Bronchial epithelial cell (primary cell): ENCODE data around the gene SPOPL. TPM values are rescaled to one million over a fixed set of nuclear protein-coding genes. Genes with fewer than 3 reads are reported as not detected.
A peak's percentile ranks its signal among the peaks of the same experiment; 100 is the strongest.

Experiments used
- DNase-seq: peaks from one replicate; pipeline ENCODE4 v3.0.0-alpha.2; 2010; ENCODE audit warnings: low read depth
- FAIRE-seq: peaks from 2 replicates; lab custom pipeline; 2011; peaks lifted over from hg19 to GRCh38; lab: Jason Lieb, UNC
- H3K27me3 ChIP-seq: 2 replicates; pipeline ENCODE4 v1.5.1; 2011; ENCODE audit warnings: low read length; ENCODE audit not compliant: control insufficient read depth, insufficient read depth
- H3K36me3 ChIP-seq: 2 replicates; pipeline ENCODE4 v1.5.1; 2011; ENCODE audit warnings: low read length; ENCODE audit not compliant: control insufficient read depth, insufficient read depth
- H3K4me3 ChIP-seq: 2 replicates; pipeline ENCODE4 v1.5.1; 2011; ENCODE audit warnings: mild to moderate bottlenecking, low read depth, low read length, control low read depth
- CTCF ChIP-seq: IDR thresholded peaks from 2 replicates; pipeline ENCODE4 v1.5.1; 2011; ENCODE audit warnings: mild to moderate bottlenecking, moderate library complexity, low read length, control low read depth, inconsistent platforms; ENCODE audit not compliant: insufficient read depth, severe bottlenecking
- total RNA-seq: library from RNA; depleted of rRNA; stranded (reverse); fragments of >200 nt; gene quantifications from 2 replicates; pipeline ENCODE4 v1.2.1, GENCODE V29; 2014

SPOPL gene
- total RNA-seq, 1 donor from 2014 or later = 34.8 TPM

DNA sequence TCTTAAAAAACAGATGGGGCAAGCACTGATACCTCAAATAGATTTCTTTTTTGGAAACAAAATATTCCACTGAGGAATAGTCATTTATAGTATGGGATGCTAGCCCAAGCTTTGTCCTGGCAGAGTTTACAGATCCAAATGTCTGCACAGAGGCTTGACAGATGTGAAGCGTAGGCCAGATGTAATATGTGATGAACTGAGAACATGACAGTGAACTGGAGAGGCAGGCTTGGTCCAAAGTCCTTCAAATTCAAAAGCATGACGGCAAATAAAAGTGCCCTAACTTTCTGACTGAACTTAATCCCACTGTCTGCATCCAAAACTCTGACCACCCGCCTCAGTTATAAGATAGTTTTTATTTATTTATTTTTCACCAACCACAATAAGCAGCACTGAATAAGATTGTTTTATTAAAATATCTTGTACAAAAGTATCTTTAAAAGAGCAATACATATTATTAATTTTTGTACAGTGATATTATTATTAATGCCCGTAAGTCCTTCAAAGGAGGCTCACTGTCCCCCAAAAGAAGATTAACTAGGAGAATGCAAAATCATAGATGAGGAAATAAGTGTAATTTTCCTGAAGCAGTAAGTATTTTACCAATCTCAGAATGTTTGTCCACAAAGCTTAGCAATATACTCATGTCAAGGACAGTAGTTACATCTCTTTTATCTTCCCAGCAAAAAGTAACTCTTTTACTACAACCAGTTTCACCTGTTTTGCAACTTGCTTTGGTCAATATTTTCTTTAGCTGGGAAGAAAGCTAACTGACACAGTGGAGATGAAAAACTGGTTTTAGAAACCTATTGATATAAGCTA lies 10.7 kb upstream of the SPOPL start:
- no peaks in the 10 kb centered on the region for H3K27me3 ChIP-seq
- DNase-seq (peak; percentile 33), FAIRE-seq (no peak)
- H3K36me3 ChIP-seq = no peaks in the 10 kb centered on the region
- TF ChIP-seq CTCF = no peak
- no peak overlapping the region for H3K4me3 ChIP-seq

DNA sequence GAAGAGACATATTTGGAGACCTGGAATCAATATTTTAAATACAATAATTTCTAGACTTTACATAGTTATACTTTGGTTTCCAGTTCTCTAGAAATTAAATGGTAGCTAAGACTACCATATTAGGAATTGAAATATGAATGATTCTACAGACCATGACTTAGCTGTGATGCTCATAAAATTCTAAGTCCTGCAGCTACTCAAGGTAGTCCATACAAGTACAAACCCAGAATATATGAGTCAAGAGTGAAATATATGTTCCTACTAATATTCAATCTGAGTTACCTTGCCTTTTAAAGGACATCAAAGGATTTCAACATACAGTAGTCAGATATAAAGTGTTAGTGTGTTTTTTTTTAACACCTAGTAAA lies 10.1 kb upstream of the SPOPL start:
- no peak for FAIRE-seq
- TF ChIP-seq CTCF = no peak
- no peaks in the 10 kb centered on the region for H3K27me3 ChIP-seq
- H3K36me3 ChIP-seq = no peaks in the 10 kb centered on the region
- H3K4me3 ChIP-seq = no peak overlapping the region
- DNase-seq = no peak

GRCh38 chr2:138492160-138492559 lies 9.4 kb upstream of the SPOPL start:
- no peaks in the 10 kb centered on the region for H3K36me3 ChIP-seq
- H3K27me3 ChIP-seq = no peaks in the 10 kb centered on the region
- no peak overlapping the region for H3K4me3 ChIP-seq
- TF ChIP-seq CTCF = no peak
- FAIRE-seq (no peak), DNase-seq (no peak)

DNA sequence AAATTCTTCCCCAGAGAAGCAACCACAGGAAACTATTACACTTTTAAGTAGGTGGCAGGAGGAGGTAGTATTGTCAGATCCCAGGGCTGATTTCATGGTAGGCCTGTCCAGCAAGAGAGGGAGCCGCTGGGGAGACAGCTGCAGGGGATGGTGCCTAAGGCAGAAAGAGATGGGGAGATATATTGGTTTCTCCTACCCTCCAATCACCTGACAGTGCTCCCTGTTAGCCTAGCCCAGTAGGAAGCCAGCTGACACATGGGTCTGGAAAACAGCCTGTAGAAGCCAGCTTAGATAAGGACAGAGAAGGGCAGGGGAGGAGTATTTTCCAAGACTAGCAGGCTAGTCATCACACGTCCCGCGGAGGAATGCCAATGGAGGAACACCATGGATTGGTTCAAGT lies 8.2 kb upstream of the SPOPL start:
- H3K27me3 ChIP-seq = no peaks in the 10 kb centered on the region
- DNase-seq (peak; percentile 33), FAIRE-seq (no peak)
- H3K36me3 ChIP-seq = no peaks in the 10 kb centered on the region
- TF ChIP-seq CTCF = no peak
- H3K4me3 ChIP-seq = no peak overlapping the region

DNA sequence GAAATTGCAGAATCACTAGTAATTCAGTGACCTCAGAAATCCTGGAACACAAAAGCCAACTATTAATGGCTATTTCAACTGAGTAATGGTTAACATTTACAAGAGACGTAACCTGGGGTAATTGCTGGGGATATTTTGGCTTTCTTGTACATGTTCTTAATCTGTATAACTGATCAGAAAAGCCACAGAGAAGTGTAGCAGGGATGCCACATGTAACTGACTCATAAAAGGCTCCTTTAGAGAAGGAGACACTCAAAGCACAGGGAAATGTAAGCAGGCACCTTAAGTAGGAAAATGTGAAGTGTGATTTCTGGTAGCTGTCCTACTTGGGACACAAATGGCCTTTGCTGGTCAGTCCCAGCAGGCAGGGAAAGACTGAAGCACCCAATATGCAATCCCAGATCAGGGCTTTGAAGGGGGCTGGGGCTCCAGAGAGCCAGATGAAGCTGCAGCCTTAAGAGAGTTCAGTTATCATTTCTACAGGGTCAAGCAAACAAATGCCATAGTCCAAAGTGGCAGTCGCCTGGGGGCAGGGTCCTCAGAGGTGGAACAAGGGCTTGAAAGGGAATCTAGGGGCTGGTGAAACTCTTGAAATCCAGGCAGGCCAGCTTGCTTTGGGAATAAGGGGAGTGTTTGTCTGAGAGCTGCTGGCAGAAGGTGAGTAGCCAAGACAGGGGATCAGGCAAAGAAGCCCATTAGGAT lies 7.2 kb upstream of the SPOPL start:
- H3K27me3 ChIP-seq = no peaks in the 10 kb centered on the region
- TF ChIP-seq CTCF = no peak
- DNase-seq = no peak
- FAIRE-seq = no peak
- no peak overlapping the region for H3K4me3 ChIP-seq
- H3K36me3 ChIP-seq = no peaks in the 10 kb centered on the region
